Measurements from ENCODE around the gene PROKR1.

Gene PROKR1

DNA sequence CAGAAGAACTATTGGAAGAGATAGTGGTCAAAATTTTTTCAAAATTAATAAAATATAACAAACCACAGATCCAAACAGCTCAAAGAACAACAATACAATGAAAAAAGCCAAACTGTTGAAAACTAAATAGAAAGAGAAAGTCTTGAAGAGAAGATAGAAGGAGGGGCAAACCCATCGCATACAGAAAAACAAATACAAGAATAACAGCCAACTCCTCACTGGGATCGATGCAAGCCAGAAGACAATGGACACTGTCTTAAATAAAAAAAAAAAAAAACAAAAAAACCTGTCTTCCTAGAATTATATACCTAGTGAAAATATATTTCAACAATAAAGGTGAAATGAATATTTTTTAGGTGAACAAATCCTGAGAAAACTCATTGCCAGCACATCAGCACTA is 57.2 kb downstream of the PROKR1 start:
- DNase-seq, result no peak

DNA sequence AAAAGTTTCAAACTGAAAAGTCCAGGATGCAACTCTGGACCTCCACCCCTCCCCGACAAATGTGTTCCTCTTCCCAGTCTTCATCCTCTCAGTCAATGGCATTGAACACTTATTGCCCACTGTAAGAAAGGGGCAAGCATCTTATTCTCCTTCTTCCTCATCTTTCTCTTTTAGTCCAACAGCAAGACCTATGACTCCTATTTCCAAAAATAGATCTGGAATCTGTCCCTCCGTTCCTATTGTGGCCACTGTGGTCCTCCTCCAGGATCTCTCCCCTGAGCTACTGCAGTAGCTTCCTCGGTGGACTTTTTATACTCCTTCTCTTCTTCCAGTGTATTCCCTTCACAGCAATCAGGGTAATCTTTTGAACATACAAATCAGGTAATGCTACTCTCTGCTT is 63.3 kb downstream of the PROKR1 start:
- DNase-seq, result no peak

Measured in central memory CD4-positive, alpha-beta T cell (primary cell).